ENCODE measurements around the gene SHC3. TPM values are rescaled to one million over a fixed set of nuclear protein-coding genes. Genes with fewer than 3 reads are reported as not detected.

SHC3 gene
- polyA plus RNA-seq, 4 donors, result 0.27 to 1.5 (median 0.57) TPM; not detected in 1

DNA sequence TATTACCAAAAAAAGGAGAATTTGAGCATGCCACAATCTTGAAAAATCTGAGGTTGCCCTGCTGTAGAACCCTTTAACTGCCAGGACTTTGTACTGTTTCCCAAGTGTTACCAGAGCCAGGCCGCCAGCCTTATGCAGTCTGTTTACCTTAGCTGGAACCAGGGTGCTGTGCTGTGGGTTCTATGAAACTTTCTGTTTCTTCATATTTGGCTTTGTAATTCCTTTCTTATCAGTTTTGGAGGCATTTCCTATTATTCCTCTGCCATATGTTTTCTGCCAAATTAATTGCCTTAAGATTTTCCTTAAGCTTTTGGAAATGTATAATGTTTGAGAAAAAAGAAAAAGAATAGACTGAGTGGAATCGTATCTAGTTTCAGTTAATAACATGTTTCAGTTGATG, 185.3 kb downstream of the SHC3 start:
- no peak overlapping the region for H3K27ac ChIP-seq (ENCODE audit: low read depth in 1 of 3, low read length in 2 of 3)
- FAIRE-seq (no peak), DNase-seq (peak; percentile 29 to 46)
- no peaks in the 10 kb centered on the region for H3K9me3 ChIP-seq (ENCODE audit: control insufficient read depth in 2 of 2, insufficient read depth in 1 of 2, low read depth in 1 of 2, low read length in 1 of 2)
- 49 to 67% (median 65%) methylated on average over 2 of the region's 2 CpGs for WGBS, 3 donors
- H3K4me3 ChIP-seq (ENCODE audit: low read depth in 1 of 3, low read length in 3 of 3), result no peak overlapping the region
- peaks cover 0 to 4% (median 0%) of the 10 kb centered on the region in 3 donors for H3K36me3 ChIP-seq (ENCODE audit: control insufficient read depth in 3 of 3, insufficient read depth in 2 of 3, low read depth in 1 of 3, low read length in 3 of 3)
- peaks cover 0 to 18% (median 0%) of the 10 kb centered on the region in 3 donors for H3K27me3 ChIP-seq (ENCODE audit: control insufficient read depth in 3 of 3, insufficient read depth in 3 of 3, low read length in 3 of 3)
- H3K4me1 ChIP-seq (ENCODE audit: control insufficient read depth in 3 of 3, insufficient read depth in 2 of 3, low read depth in 1 of 3, low read length in 2 of 3), result peaks cover 0 to 11% (median 5%) of the 10 kb centered on the region in 3 donors

DNA sequence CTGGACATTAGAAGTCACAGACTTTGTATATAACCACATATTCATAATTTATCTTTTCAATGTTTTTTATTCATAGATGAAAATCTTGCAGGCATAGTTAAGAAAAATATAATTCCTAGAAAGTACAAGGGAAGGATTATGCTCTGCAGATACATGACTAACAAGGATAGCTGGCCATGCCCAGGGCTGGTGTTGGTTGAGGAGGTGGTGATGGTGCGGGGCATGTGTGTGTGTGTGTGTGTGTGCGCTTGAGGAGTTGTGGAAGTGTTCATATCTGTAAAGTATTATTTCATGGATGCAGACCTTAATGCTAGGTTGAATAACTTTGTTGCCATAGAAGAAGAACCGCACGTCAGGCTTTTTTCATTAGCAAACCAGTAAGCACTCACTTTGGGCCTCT, 186.1 kb downstream of the SHC3 start:
- Histone ChIP-seq H3K4me1 (ENCODE audit: control insufficient read depth in 3 of 3, insufficient read depth in 2 of 3, low read depth in 1 of 3, low read length in 2 of 3) (peaks cover 0 to 11% (median 5%) of the 10 kb centered on the region in 3 donors), H3K27ac (ENCODE audit: low read depth in 1 of 3, low read length in 2 of 3) (no peak overlapping the region), H3K27me3 (ENCODE audit: control insufficient read depth in 3 of 3, insufficient read depth in 3 of 3, low read length in 3 of 3) (peaks cover 0 to 18% (median 0%) of the 10 kb centered on the region in 3 donors), H3K4me3 (ENCODE audit: low read depth in 1 of 3, low read length in 3 of 3) (peak overlapping the region in 1 of 3 donors; percentile 54), H3K36me3 (ENCODE audit: control insufficient read depth in 3 of 3, insufficient read depth in 2 of 3, low read depth in 1 of 3, low read length in 3 of 3) (peaks cover 0 to 4% (median 0%) of the 10 kb centered on the region in 3 donors), H3K9me3 (ENCODE audit: control insufficient read depth in 2 of 2, insufficient read depth in 1 of 2, low read depth in 1 of 2, low read length in 1 of 2) (no peaks in the 10 kb centered on the region)
- FAIRE-seq (no peak), DNase-seq (no peak)
- 85 to 91% (median 91%) methylated on average over 4 of the region's 4 CpGs for WGBS, 3 donors

DNA sequence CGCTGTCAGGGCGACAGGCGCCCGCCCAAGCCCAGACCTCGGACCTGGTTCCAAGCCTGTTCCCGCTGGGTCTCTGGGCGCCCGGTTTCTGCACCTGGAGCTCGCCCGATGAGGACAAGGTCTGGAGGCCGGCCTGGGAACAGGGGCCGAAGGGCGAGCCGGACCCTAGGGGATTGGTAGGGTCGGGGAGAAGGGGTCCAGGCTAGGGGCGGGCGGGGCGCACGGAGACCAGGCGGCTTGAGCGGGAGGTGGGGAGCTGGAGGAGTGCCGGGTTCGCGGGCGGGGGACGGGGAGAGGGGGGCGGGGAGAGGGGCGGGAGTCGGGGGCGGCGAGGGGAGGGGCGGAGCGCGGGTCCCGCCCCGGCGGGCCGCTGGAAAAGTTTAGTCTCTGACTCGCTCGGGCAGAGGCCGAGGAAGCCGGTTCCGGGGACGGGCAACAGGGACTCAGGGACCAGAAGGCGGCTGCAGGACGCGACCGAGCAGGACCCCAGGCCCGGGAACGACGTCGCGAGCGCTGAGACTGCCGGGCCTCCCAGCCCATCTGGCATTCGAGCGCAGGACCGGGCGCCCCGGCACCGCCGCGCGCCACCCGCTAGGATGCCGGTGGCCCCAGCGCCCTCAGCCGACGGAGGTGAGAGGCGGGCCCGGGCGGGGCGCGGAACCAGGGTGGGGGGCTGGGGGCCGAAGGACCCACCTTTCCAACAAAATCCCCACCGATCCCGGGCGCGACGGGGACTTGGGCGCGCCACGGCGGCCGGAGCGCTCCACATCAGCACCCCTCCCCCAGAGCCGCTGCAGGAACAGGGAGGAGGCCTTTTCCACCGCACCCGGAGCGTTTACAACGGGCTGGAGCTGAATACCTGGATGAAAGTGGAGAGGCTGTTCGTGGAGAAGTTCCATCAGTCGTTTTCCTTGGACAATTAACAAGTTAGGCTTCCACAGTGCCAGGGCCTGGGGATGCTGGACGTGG, 187.3 kb downstream of the SHC3 start, which contains the start of gene S1PR3:
S1PR3 (plus strand) TSS at position 403 of the 969 bp plus-strand sequence. CDS start 9,733 bp downstream, outside the sequence.
- Histone ChIP-seq H3K27me3 (ENCODE audit: control insufficient read depth in 3 of 3, insufficient read depth in 3 of 3, low read length in 3 of 3) (peaks cover 0 to 18% (median 0%) of the 10 kb centered on the region in 3 donors), H3K27ac (ENCODE audit: low read depth in 1 of 3, low read length in 2 of 3) (peak within 1 kb of the TSS in 2 of 3 donors; percentile 26), H3K4me3 (ENCODE audit: low read depth in 1 of 3, low read length in 3 of 3) (peak within 1 kb of the TSS; percentile 31 to 68 (median 54)), H3K36me3 (ENCODE audit: control insufficient read depth in 3 of 3, insufficient read depth in 2 of 3, low read depth in 1 of 3, low read length in 3 of 3) (no peaks in the 10 kb centered on the region), H3K9me3 (ENCODE audit: control insufficient read depth in 2 of 2, insufficient read depth in 1 of 2, low read depth in 1 of 2, low read length in 1 of 2) (no peaks in the 10 kb centered on the region), H3K4me1 (ENCODE audit: control insufficient read depth in 3 of 3, insufficient read depth in 2 of 3, low read depth in 1 of 3, low read length in 2 of 3) (peaks cover 0 to 11% (median 5%) of the 10 kb centered on the region in 3 donors)
- 2% methylated on average over 69 to 94 of the region's 94 CpGs for WGBS, 3 donors
- FAIRE-seq (no peak), DNase-seq (peak; percentile 40 to 58)

DNA sequence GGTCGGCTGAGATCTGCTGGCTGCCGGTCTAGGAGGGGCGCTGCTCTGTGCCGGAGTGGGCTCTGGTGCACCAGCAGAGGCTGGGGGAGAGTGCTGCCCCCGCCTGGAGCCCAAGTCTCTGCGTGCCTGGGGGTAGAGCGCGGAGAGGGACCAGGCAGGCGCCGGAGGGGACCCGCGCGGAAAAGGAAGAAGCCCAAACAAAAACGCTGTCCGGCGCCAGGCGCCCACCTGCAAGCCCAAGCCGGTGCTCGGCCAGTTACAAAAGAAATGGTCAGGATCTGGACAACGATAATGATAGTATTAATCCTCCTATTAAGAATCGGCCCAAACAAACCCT, 187.9 kb downstream of the SHC3 start:
- Histone ChIP-seq H3K4me1 (ENCODE audit: control insufficient read depth in 3 of 3, insufficient read depth in 2 of 3, low read depth in 1 of 3, low read length in 2 of 3) (peaks cover 0 to 11% (median 5%) of the 10 kb centered on the region in 3 donors), H3K27ac (ENCODE audit: low read depth in 1 of 3, low read length in 2 of 3) (peak overlapping the region in 1 of 3 donors; percentile 26), H3K36me3 (ENCODE audit: control insufficient read depth in 3 of 3, insufficient read depth in 2 of 3, low read depth in 1 of 3, low read length in 3 of 3) (no peaks in the 10 kb centered on the region), H3K9me3 (ENCODE audit: control insufficient read depth in 2 of 2, insufficient read depth in 1 of 2, low read depth in 1 of 2, low read length in 1 of 2) (no peaks in the 10 kb centered on the region), H3K27me3 (ENCODE audit: control insufficient read depth in 3 of 3, insufficient read depth in 3 of 3, low read length in 3 of 3) (peaks cover 0 to 18% (median 0%) of the 10 kb centered on the region in 3 donors), H3K4me3 (ENCODE audit: low read depth in 1 of 3, low read length in 3 of 3) (peak overlapping the region in 2 of 3 donors; percentile 47 to 68)
- FAIRE-seq (no peak), DNase-seq (no peak)
- WGBS, 3 donors, result 37 to 65% (median 65%) methylated on average over 21 of the region's 21 CpGs

DNA sequence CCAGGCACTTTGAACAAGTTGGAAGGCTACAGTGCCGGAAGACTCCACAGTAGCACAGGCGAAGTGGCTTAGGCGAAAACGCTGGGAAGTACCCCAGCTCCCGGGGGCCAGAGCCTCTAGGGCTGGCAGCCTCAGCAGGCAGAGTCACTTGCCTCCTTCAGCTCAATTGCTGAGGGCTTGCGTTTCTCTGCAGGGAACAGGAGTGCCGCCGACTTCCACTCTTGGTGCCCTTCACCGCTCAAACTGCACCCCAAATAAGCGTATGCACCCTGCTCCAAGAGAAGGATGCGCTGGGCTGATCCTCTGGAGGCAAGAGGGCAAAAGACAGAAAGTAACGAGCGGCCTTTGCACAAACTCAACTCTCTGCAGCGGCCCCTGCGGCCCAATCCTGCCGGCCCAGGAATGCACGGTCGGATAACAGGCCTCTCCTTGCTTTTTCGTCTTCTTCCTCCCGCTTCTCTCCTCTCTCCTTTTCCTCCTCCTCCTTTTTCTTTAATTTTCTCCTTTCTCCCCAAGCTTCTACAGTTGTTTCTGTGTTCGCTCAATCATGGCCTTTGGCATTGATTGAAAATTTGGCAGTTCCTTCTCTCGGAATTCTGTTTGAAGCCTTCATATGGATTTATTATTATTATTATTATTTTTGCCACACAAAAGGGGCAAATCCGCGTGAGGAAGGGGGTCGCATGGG, 188.4 kb downstream of the SHC3 start:
- no peaks in the 10 kb centered on the region for H3K36me3 ChIP-seq (ENCODE audit: control insufficient read depth in 3 of 3, insufficient read depth in 2 of 3, low read depth in 1 of 3, low read length in 3 of 3)
- H3K27ac ChIP-seq (ENCODE audit: low read depth in 1 of 3, low read length in 2 of 3), result peak overlapping the region in 1 of 3 donors; percentile 26
- peaks cover 0 to 11% (median 5%) of the 10 kb centered on the region in 3 donors for H3K4me1 ChIP-seq (ENCODE audit: control insufficient read depth in 3 of 3, insufficient read depth in 2 of 3, low read depth in 1 of 3, low read length in 2 of 3)
- H3K4me3 ChIP-seq (ENCODE audit: low read depth in 1 of 3, low read length in 3 of 3), result peak overlapping the region in 1 of 3 donors; percentile 47
- no peaks in the 10 kb centered on the region for H3K9me3 ChIP-seq (ENCODE audit: control insufficient read depth in 2 of 2, insufficient read depth in 1 of 2, low read depth in 1 of 2, low read length in 1 of 2)
- H3K27me3 ChIP-seq (ENCODE audit: control insufficient read depth in 3 of 3, insufficient read depth in 3 of 3, low read length in 3 of 3), result peaks cover 0 to 18% (median 0%) of the 10 kb centered on the region in 3 donors
- WGBS, 3 donors, result 84 to 91% (median 87%) methylated on average over 25 of the region's 25 CpGs
- FAIRE-seq (no peak), DNase-seq (no peak)

DNA sequence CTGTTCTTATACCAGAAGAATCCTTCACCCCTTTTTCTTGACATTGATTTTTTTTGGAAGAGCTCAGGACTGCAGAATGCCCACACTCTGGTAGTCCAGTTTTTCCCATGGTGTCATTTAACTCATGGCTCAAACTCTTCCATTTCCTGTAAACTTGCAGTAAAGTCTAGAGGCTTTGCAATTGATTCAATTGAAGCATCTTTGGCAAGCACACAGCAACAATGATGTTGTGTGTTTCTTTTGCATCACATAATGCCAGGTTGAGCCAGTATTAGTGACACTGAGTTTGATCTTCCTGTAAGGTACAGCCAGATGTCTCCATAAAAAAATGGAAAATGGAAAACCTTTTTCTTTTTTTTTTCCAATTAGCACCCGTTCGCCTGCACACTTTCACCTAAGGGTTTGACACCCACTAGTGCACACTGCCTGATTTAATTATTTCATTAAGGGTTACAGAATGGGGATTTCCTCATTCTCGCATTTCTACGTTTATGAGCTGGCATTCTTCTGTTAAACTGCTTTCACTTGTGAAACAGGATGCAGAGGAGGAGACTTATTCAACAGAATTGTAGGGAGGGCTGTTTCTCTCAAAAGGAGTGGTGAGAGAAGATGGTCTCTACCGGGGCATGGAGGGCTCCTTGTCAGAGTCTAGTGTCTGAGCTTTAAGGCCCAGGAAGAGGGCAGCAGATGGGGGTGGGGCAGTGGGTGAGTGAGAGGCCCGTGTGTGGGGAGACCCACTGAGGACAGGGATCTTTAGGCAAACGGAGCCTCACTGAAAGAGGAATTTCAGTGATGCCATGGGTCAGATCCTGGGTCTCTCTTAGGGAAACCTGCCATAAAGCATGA, 189.6 kb downstream of the SHC3 start:
- H3K27me3 ChIP-seq (ENCODE audit: control insufficient read depth in 3 of 3, insufficient read depth in 3 of 3, low read length in 3 of 3), result peaks cover 0 to 18% (median 0%) of the 10 kb centered on the region in 3 donors
- H3K36me3 ChIP-seq (ENCODE audit: control insufficient read depth in 3 of 3, insufficient read depth in 2 of 3, low read depth in 1 of 3, low read length in 3 of 3), result no peaks in the 10 kb centered on the region
- FAIRE-seq, result no peak
- H3K9me3 ChIP-seq (ENCODE audit: control insufficient read depth in 2 of 2, insufficient read depth in 1 of 2, low read depth in 1 of 2, low read length in 1 of 2), result no peaks in the 10 kb centered on the region
- DNase-seq, result no peak
- H3K4me1 ChIP-seq (ENCODE audit: control insufficient read depth in 3 of 3, insufficient read depth in 2 of 3, low read depth in 1 of 3, low read length in 2 of 3), result peaks cover 0 to 11% (median 5%) of the 10 kb centered on the region in 3 donors
- H3K27ac ChIP-seq (ENCODE audit: low read depth in 1 of 3, low read length in 2 of 3), result peak overlapping the region in 1 of 3 donors; percentile 28
- WGBS, 3 donors, result 9 to 21% (median 14%) methylated on average over 7 of the region's 7 CpGs
- H3K4me3 ChIP-seq (ENCODE audit: low read depth in 1 of 3, low read length in 3 of 3), result no peak overlapping the region

DNA sequence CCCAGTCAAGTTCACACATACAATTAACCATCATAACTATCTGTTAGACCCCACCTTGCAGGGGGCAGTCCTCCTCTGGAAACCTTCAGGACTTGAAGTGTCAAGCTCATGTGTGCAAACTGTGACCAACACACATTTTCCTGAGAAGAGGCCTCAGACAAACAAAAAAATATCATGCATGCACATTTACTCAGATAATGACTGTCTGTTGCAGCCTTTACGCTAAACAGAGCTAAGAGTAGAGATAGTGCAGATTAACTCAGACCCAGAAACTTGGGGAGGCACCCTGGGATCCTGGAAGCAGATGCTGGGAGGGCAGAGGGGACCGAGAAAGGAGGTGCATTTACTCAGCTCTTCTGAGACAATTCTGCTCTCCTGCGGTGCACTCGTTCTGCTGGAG, 191.0 kb downstream of the SHC3 start:
- Histone ChIP-seq H3K9me3 (ENCODE audit: control insufficient read depth in 2 of 2, insufficient read depth in 1 of 2, low read depth in 1 of 2, low read length in 1 of 2) (no peaks in the 10 kb centered on the region), H3K27ac (ENCODE audit: low read depth in 1 of 3, low read length in 2 of 3) (no peak overlapping the region), H3K36me3 (ENCODE audit: control insufficient read depth in 3 of 3, insufficient read depth in 2 of 3, low read depth in 1 of 3, low read length in 3 of 3) (no peaks in the 10 kb centered on the region), H3K4me3 (ENCODE audit: low read depth in 1 of 3, low read length in 3 of 3) (no peak overlapping the region), H3K4me1 (ENCODE audit: control insufficient read depth in 3 of 3, insufficient read depth in 2 of 3, low read depth in 1 of 3, low read length in 2 of 3) (peaks cover 0 to 11% (median 5%) of the 10 kb centered on the region in 3 donors), H3K27me3 (ENCODE audit: control insufficient read depth in 3 of 3, insufficient read depth in 3 of 3, low read length in 3 of 3) (peaks cover 0 to 18% (median 0%) of the 10 kb centered on the region in 3 donors)
- WGBS, 3 donors, result 80 to 89% (median 83%) methylated on average over 4 of the region's 4 CpGs
- DNase-seq (no peak), FAIRE-seq (no peak)

Measured in small intestine (tissue), 7 donors.